Fibroblast of lung (primary cell): ENCODE data around the gene ZNF3. TPM values are rescaled to one million over a fixed set of nuclear protein-coding genes. Genes with fewer than 3 reads are reported as not detected.
A peak's percentile ranks its signal among the peaks of the same experiment; 100 is the strongest.
"Not testable (repeated sequence)": the region's sequence is repeated elsewhere in the genome, so short reads cannot be mapped to it uniquely, and the experiment has no call there.

Experiments used
- DNase-seq, 2 donors: peaks; one replicate each; pipeline versions ENCODE4 v3.0.0 to v3.0.0-alpha.2; 2010; ENCODE audit warnings: low read depth in 2 of 2
- H2AFZ ChIP-seq: 2 replicates; pipeline ENCODE4 v1.5.1; 2012; ENCODE audit warnings: low read length, control low read depth, inconsistent platforms
- H3K27ac ChIP-seq: 2 replicates; pipeline ENCODE4 v1.5.1; 2011; ENCODE audit warnings: low read length, control low read depth; ENCODE audit not compliant: insufficient read depth
- H3K27me3 ChIP-seq: 2 replicates; pipeline ENCODE4 v1.5.1; 2011; ENCODE audit warnings: mild to moderate bottlenecking, low read length; ENCODE audit not compliant: control insufficient read depth, insufficient read depth
- H3K36me3 ChIP-seq: 2 replicates; pipeline ENCODE4 v1.5.1; 2011; ENCODE audit warnings: low read length; ENCODE audit not compliant: control insufficient read depth, insufficient read depth
- H3K4me1 ChIP-seq: 2 replicates; pipeline ENCODE4 v1.5.1; 2011; ENCODE audit warnings: low read length; ENCODE audit not compliant: control insufficient read depth, insufficient read depth; ENCODE audit errors: extremely low read depth
- H3K4me2 ChIP-seq: 2 replicates; pipeline ENCODE4 v1.5.1; 2011; ENCODE audit warnings: low read length, control low read depth; ENCODE audit not compliant: insufficient read depth; ENCODE audit errors: extremely low read depth
- H3K4me3 ChIP-seq, 4 experiments: fragments of 200-600 bp in 1 of 4; sonication (generic) in 1 of 4; replicated peaks in 1 of 4; 2 replicates each; pipeline ENCODE4 v1.5.1; 2011 to 2016; ENCODE audit warnings: low read length in 4 of 4, low read depth in 3 of 4, mild to moderate bottlenecking in 3 of 4, control low read depth in 2 of 4, inconsistent platforms in 1 of 4, mixed read lengths in 1 of 4; ENCODE audit not compliant: insufficient read depth in 1 of 4; ENCODE audit errors: control extremely low read depth in 1 of 4
- H3K79me2 ChIP-seq: 2 replicates; pipeline ENCODE4 v1.5.1; 2012; ENCODE audit warnings: mild to moderate bottlenecking, low read length, inconsistent platforms; ENCODE audit not compliant: control insufficient read depth, insufficient read depth
- H3K9ac ChIP-seq: 2 replicates; pipeline ENCODE4 v1.5.1; 2011; ENCODE audit warnings: mild to moderate bottlenecking, low read length, control low read depth; ENCODE audit not compliant: insufficient read depth
- H3K9me3 ChIP-seq: 2 replicates; pipeline ENCODE4 v1.5.1; 2012; ENCODE audit warnings: low read depth, low read length; ENCODE audit not compliant: control insufficient read depth, insufficient read depth
- H4K20me1 ChIP-seq: 2 replicates; pipeline ENCODE4 v1.5.1; 2011; ENCODE audit warnings: low read length; ENCODE audit not compliant: control insufficient read depth, insufficient read depth; ENCODE audit errors: extremely low read depth
- CTCF ChIP-seq, 2 donors: IDR thresholded peaks in 1 of 2; conservative IDR thresholded peaks in 1 of 2; 1 replicate in 1 of 2; 2 replicates in 1 of 2; pipeline ENCODE4 v1.5.1; 2011 to 2012; ENCODE audit warnings: low read length in 2 of 2, control low read depth in 1 of 2, inconsistent platforms in 1 of 2, low read depth in 1 of 2, mild to moderate bottlenecking in 1 of 2
- EZH2 ChIP-seq: IDR thresholded peaks from 2 replicates; pipeline ENCODE4 v1.5.1; 2012; ENCODE audit warnings: low read length, control low read depth, mild to moderate bottlenecking; ENCODE audit errors: missing control alignments
- polyA minus RNA-seq: library from RNA; depleted of rRNA, polyadenylated mRNA; stranded (reverse); fragments of >200 nt; gene quantifications from 2 replicates; pipeline ENCODE4 v1.2.3, GENCODE V29; 2011; ENCODE audit warnings: low replicate concordance
- polyA plus RNA-seq, 2 donors: library from polyadenylated mRNA; depleted of rRNA in 1 of 2; stranded (reverse) in 1 of 2; unstranded in 1 of 2; fragments of >200 nt; gene quantifications; 2 replicates each; pipeline ENCODE4 v1.2.1, GENCODE V29; 2011 to 2012; ENCODE audit warnings: missing spikeins in 1 of 2
- total RNA-seq: library from RNA; depleted of rRNA; stranded (reverse); fragments of >200 nt; gene quantifications from 2 replicates; pipeline ENCODE4 v1.2.1, GENCODE V29; 2014

The ZNF3 gene
- total RNA-seq (26.8 and 30.8 TPM in 2 replicates), polyA plus RNA-seq (19.7 and 20.4 TPM in 2 replicates), polyA minus RNA-seq (15.8 and 49.9 TPM in 2 replicates)
- 12.1 and 13.1 TPM in 2 replicates for polyA plus RNA-seq (2012)

GRCh38 chr7:100081535-100082102, at the start of gene ZNF3:
TSS of gene ZNF3 (minus strand) at chr7:100081723. CDS start at chr7:100077357, 4,366 bp downstream.
- Histone ChIP-seq H3K27me3 (no peaks in the 10 kb centered on the region), H3K4me2 (peak within 1 kb of the TSS; percentile 94), H4K20me1 (no peaks in the 10 kb centered on the region), H3K4me3 (peak within 1 kb of the TSS; percentile 91 to 99 (median 94)), H3K36me3 (peaks cover 6% of the 10 kb centered on the region), H2AFZ (peak within 1 kb of the TSS; percentile 26), H3K27ac (peak within 1 kb of the TSS; percentile 93), H3K9me3 (no peaks in the 10 kb centered on the region), H3K9ac (peak within 1 kb of the TSS; percentile 92), H3K79me2 (peaks cover 41% of the 10 kb centered on the region), H3K4me1 (peaks cover 5% of the 10 kb centered on the region)
- peak; percentile 99 for DNase-seq
- TF ChIP-seq CTCF (conservative IDR thresholded peaks at IDR 0.05 in 1 of 2, IDR thresholded peaks at IDR 0.05 in 1 of 2; ENCODE audit: low read depth in 1 of 2, low read length in 2 of 2) = peak; percentile 64
- no peak for TF ChIP-seq EZH2

DNA sequence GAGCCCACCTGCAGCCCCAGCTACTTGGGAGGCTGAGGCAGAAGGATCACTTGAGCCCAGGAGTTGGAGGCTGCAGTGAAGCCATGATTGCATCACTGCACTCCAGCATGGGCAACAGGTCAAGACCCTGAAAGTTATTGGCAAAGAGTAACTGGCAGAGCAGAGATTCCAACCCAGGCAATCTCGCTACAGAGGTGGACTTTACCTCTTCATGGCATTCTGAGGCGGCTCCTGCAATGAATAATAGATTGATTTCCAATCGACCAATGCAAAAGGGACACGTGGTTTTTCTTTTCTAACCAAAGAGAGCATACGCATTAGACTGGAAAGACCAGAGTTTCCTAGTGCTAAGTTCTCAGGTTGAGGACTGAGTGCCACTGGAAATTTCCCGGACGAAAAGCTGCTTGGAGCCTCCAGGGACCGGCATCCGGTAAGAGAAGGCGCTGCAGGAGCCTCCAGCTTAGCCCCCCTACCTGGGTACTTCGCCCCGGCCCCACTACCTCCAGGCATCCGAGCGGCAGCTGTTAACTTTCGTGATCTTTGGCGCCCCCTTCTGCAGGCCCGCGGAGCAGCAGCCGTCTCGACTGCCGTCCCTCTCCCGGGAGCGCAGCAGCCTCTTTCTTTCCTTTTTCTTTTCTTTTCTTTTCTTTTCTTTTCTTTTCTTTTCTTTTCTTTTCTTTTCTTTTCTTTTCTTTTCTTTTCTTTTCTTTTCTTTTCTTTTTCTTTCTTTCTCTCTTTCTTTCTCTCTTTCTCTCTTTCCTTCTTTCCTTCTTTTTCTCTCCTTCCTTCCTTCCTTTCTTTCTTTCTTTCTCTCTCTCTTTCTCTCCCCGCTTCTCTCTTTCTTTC, 49.3 kb upstream of the ZNF3 start:
- no peaks in the 10 kb centered on the region for H3K9me3 ChIP-seq
- H3K79me2 ChIP-seq = no peaks in the 10 kb centered on the region
- H3K4me2 ChIP-seq = peak overlapping the region; percentile 56
- peaks cover 3% of the 10 kb centered on the region for H3K4me1 ChIP-seq
- DNase-seq = peak; percentile 22 to 46
- no peaks in the 10 kb centered on the region for H4K20me1 ChIP-seq
- H3K27me3 ChIP-seq = no peaks in the 10 kb centered on the region
- H2AFZ ChIP-seq = no peak overlapping the region
- no peak for TF ChIP-seq EZH2
- TF ChIP-seq CTCF (conservative IDR thresholded peaks at IDR 0.05 in 1 of 2, IDR thresholded peaks at IDR 0.05 in 1 of 2; ENCODE audit: low read depth in 1 of 2, low read length in 2 of 2) = peak; percentile 42 to 71
- no peak overlapping the region for H3K27ac ChIP-seq
- no peaks in the 10 kb centered on the region for H3K36me3 ChIP-seq
- no peak overlapping the region for H3K9ac ChIP-seq
- no peak overlapping the region for H3K4me3 ChIP-seq

DNA sequence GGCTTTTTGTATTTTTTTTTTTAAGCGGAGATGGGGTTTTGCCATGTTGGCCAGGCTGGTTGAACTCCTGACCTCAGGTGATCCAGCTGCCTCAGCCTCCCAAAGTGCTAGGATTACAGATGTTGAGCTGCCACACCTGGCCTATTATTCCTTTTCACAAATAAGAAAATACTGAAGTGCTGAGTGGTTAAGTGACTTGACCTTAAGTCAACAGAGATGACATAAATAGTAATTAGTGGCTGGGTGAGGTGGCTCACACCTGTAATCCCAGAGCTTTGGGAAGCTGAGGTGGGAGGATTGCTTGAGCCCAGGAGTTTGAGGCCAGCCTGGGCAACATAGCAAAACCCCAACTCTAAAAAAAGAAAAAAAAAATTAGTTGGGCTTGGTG, 48.7 kb upstream of the ZNF3 start:
- not testable (repeated sequence) for H3K27me3 ChIP-seq, H3K79me2 ChIP-seq

More for the DNA sequence above, 48.7 kb upstream of the ZNF3 start:
- not testable (repeated sequence) for H3K9ac ChIP-seq, H3K36me3 ChIP-seq, H2AFZ ChIP-seq, H3K4me1 ChIP-seq, H4K20me1 ChIP-seq, H3K9me3 ChIP-seq, H3K4me2 ChIP-seq, H3K27ac ChIP-seq, H3K4me3 ChIP-seq, DNase-seq
